GM19043 (cell line): ENCODE measurements around the gene CDT1.

Source experiments
- ATAC-seq: cut with Tn5 transposase; IDR thresholded peaks from one replicate; pipeline ENCODE4 v1.9.1; 2021; ENCODE audit warnings: low read depth; ENCODE audit not compliant: unreplicated experiment

The CDT1 gene

DNA sequence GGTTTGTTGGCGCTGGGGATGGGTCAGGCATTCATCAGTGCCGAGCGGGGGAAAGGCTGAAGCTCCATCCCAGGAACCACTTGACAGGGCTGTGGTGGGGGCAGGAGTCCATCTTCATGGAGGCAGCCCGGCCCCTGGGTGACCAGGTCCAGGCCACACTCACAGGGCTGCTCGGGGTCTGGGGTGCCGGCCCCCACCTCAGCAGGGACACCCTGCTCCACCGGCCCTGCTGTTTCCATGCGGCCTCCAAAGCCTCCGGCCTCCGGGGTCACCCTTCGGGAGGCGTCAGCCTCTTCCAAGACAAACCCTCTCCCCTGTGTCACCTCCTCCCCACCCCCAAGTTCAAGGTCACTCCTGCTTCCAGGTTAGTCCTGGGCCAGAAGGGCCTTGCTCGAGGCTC, 31.1 kb downstream of the CDT1 start:
- ATAC-seq, result no peak

DNA sequence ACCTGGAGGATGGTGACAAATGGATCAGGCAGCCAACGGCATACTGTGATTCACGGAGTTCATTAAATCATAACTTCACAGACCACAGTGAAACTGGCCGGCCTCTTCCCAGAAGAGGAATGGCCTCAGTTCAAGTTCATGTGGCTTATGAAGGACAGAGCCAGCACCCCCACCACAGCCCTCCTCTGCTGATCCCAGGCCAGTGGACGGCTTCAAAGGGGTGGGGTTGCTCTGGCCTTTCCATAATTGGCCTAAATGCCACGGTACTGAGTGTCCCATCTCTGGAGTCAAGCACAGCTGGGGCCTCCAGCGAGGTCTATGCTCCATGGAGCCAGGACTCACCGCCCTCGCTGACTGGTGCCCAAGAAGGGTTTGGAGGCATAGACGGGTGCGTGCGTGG, 31.8 kb downstream of the CDT1 start:
- ATAC-seq, result no peak

DNA sequence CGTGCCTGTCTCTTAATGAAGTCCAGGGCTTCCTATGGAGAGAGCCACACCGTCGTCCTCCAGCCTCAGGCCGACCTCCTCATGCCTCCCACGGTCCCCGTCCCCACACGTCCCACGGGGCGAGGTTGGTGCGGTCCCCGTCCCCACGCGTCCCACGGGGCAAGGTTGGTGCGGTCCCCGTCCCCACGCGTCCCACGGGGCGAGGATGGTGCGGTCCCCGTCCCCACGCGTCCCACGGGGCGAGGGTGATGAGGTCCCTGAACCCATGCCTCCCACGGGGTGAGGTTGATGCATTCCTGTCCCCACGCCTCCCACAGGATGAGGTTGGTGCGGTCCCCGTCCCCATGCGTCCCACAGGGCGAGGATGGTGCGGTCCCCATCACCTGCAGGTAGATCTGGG, 32.2 kb downstream of the CDT1 start:
- no peak for ATAC-seq

DNA sequence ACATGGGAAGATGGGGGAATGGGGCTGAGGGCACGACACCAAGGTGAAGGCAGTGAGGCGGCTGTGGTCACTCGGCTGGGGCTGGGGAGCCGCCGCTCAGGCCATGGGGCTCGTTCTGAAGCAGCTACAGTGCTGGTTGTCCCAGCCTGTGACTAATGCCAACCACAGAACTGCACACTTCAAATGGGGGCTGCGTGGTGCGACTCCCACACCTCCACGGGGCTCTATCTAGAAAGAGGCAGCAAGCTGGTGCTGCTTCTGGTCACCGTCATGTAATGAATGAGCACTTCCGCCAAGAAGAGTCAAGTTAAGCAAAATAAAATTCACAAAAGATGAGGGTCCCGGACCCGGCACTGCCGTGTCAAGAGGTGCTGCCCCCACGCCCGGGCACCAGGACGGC, 33.2 kb downstream of the CDT1 start:
- no peak for ATAC-seq

DNA sequence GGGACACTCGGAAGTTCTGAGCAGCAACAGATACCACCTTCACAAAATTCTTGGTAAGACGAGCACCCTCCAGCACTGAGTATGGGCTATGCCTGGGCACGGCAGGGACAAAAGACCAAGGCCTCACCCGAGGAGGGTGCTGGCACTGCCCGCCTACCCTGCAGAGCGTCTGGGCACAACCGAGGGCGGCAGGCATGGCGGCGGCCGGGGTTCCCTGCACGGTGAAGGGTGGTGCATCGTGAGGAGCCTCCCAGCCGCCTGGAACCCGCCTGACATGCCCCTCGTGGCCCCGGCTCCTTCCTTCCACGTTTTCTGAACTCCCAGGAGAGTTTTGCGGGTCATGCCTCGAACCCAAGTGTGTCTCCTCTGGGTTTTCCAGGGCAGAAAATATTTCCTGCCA, 34.2 kb downstream of the CDT1 start:
- ATAC-seq, result no peak

DNA sequence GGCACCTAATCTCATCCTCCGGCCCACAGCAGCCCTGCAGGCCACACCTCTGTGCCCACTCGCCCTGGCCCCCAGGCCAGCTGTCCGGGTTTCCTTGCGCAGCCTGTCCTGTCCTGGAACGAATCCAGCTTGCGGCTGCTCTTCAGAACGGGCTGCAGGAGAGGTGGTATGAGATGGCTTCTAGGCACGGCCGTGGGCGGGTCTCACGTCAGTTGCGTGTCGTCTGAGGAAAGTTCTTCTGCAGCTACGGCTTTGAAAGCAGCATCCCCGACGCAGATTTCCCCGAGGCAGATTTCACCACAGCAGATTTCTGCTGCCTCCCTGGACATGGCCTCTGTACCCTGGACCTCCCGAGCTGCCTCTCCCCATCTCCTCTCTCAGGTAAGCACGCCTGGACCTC, 35.0 kb downstream of the CDT1 start:
- ATAC-seq, result no peak

DNA sequence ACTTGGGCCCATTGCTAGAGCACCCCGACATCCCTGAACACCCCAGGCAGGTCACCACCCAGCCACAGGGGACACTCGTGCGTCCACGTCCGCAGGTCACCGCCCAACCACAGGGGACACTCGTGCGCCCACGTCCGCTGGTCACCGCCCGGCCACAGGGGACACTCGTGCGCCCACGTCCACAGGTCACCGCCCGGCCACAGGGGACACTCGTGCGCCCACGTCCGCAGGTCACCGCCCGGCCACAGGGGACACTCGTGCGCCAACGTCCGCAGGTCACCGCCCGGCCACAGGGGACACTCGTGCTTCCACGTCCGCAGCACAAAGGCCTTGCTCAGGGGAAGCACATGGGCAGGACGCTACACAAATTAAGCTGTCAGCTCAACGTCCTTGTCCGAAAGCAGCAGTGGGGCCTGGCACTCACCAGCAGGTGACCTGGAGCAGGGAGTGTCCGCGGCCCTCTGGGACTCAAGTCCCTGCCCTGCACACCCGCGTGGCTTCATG, 35.5 kb downstream of the CDT1 start:
- ATAC-seq, result no peak

DNA sequence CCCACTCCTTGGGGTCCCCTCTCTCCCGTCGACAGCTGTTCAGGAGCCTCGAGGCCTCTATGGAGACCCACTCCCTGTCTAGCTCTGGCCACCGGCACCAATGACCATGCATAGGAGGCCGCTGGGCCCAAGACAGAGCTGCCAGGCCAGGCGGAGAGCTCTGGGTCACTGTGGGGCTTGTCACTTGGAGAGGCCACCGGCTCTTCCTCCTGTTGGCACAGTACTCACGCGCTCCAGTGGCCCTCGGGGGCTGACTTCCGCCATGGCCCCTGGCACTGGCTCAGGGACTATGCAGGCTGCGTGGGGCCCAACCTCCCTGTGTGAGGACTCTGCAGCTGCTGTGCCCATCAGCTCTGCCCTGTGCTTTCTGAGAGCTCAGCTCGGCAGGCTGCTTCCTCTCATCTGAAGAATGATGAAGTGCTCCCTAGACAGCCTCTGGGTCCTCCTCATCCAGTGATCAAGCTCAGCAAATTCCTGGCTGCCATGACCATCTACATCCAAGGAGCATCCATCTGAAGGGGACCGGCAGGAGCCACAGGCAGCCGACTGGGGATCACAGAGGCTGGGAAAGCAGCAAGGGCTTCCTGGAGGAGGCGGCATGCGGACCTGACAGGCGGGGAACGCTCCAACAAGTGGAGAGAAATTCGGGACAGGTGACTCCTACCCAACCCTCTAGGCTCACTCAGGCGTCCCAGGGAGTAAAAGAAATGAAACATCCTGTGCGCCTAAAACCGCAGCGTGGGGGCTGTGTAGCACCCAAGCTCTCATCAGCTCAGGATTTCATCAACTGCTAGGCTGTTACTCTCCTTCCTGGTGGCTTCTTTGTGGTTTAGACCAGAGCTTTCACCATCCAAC, 36.4 kb downstream of the CDT1 start:
- ATAC-seq, result no peak

DNA sequence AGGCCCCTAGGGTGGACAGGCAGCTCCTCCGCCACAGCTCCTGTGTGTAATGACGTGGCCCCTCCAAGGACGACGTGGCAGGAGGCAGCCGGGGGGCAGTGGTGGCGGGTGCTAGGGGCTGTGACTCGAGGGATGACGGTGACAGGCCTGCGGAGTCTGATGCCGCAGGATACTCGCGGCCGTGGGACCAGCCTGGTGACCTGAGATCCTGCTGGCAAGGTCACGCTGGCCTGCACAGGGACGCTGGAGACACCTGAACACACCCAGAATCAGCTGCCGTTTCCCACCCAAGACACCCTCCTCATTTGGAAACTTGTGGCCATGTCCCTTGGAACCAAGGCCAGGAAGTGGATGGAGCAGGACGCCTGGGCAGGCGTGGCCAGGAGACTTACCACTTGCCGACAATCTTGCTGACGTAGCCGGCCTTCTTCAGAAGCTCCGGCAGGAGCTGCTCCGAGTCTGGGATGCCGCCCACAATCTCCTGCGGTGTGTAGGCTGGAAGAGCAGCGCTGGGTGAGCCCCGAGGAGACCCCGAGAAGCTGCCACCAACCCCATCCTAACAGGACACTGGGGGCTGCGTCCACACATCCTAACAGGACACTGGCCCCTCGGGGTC, 37.1 kb downstream of the CDT1 start:
- no peak for ATAC-seq

DNA sequence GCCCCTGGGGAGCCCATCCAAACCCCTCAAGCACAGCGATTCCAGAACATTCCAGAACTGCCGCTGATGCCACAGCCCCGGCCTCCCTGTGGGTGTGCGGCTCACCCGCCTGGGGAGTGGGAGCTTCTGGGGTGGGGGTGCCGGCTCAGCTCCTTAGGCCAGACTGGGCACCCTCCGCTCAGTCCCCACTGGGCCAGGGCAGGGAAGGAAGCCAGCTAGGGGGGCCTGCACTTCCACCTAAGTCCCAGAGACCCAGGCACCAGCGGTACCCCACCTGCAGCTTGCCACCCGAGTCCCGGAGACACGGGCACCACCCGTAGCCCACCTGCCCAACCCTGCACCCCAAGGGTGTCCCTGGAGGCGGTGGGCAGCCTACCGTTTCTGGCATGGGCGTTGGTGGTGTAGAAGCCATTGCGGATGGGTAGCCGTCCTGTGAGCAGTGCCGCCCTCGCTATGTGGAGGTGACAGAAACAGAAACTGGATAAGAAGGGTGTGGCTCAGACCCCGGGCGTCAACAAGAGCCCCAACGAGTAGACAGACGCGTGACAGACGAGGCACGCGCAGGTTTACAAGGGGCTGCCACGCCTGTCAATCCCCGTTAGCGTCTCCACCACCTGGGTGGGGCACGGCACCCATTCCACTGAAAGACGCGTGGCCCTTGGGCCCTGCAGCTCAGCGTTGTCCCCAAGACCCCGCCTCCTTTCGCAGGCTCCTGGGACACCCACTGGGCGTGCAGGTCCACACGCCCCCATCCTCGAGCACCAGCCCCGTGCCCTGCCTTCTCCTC, 38.1 kb downstream of the CDT1 start:
- no peak for ATAC-seq

DNA sequence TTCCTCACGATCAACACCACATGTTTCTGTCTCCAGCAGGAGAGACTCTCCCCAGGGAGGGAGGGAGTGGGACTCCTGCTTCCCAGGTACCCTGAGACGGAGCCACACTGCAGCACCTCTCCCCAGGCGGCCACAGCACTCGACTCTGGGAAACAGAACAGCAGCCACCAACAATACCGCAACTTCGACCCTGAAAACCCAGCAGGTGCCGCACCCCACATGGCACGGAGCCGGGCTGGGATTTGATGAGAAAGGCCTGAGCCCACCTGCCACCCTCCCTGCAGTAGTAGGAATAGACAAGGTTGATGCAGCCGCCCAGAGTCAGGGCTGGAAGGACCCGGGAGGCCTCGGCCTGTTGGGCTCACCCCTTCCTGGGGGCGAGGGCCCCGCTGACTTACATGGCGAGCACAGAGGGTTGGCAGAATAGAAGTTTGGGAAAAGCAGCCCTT, 38.7 kb downstream of the CDT1 start:
- ATAC-seq, result no peak

DNA sequence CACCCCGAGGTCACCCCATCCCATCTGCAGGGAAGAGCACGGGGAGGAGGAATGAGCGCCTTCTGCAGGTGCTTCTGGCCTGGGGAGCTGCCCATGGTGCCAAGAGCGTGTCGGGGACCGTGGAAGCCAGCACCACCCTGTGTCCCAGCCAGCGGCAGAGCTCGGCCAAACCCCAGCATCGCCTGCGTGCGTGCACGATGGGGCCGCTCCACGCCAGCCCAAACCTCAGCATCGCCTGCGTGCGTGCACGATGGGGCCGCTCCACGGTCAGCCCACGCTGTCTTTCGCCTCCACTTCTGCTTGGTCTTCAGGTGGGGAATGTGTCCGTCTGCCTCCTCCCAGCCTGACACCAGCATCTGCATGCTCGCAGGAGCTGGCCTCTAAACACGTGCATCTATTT, 39.2 kb downstream of the CDT1 start:
- no peak for ATAC-seq

DNA sequence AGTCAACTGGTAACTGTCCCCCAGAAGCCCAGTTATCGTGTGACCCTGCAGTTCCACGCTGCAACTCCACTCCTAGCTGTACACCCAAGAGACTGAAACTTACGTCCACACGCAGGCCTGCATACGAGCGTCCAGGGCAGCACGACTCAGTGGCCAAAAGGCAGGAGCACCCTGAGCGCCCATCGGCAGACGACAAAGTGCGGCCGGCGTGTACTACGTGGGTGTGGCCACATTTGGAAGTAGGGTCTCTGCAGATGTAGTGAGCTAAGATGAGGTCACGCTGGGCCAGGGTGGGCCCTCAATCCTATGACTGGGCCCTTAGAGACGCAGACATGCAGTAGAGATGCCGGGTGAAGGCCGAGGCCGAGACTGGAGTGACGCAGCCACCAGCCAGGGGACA, 39.7 kb downstream of the CDT1 start:
- ATAC-seq, result no peak

DNA sequence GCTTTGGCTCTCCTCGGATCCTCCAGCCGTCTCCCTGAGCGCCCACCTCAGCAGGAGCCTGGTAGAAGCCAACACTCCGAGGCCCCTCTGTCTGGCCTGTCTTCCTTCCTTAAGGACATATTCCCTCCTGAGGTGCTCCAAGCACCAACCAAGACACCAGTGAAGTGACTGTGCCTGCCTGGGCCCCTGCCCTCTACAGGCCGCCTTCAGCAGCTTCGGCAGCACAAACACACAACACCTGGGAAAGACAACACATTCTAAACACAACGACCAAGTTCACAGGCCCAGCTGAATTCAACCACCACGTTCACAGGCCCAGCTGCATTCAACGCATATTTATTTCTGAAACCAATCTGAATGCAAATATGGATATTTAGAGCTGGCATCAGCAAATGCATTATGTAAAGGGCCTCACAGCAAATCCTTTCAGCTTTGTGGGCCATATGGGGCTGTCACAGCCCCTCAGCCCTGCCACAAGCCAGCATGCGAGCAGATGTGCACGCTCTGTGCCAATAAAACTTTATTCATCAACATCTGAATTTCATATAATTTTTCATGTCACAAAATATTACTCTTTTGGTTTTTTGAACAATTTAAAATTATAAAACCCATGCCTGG, 40.9 kb downstream of the CDT1 start:
- ATAC-seq, result no peak

DNA sequence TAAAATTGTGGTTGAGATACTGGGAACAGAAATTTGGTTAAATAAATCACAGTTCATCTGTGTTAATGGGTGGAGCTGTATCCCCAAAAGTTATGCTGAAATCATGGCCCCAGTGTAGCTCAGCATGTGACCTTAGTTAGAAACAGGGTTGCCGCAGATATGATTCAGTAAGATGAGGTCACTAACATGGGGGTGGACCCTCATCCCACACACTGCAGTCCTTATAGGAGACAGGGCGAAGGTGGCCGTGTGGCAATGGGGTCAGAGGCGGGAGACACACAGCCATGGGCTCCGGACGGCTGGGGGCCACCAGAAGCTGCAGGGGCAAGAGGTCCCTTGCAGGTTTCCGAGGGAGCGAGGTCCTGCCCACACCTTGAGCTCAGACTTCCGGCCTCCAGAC, 42.5 kb downstream of the CDT1 start:
- ATAC-seq, result no peak

DNA sequence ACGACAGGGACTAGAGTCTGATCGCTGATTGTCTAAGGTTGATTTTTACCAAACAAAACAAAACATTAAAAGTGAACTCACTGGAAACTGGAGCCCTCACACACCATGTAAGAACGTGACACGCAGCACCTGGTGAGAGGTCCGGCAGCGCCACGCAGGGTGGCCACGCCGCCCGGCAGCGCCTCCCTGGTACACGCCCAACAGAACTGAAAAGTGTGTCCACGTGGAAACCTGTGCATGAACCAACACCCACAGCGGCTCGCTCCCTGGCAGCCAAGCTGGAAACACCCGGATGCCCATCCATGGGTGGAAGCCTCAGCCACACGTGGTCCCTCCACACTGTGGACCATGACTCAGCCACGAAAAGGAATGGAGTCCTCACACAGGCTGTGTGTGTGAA, 44.1 kb downstream of the CDT1 start:
- ATAC-seq, result no peak

DNA sequence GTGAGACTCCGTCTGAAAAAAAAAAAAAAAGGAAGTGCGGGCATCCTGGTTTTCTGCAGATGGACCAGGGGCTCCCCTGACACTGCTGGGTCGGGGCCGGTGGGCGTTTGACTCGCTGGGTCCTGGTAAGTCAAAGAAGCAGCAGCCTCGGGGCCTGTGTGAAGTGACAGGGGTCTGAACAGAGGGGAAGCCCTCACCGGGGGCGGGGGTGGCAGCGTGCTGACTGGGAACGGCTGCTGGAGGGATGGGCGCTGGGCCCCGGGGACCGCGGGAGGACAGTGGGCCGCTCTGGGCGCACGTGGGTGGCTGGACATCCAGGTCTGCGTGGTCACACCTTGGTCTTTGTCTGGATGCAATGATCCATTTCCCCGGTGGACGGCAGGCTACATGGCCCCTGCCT, 45.0 kb downstream of the CDT1 start:
- ATAC-seq, result no peak

DNA sequence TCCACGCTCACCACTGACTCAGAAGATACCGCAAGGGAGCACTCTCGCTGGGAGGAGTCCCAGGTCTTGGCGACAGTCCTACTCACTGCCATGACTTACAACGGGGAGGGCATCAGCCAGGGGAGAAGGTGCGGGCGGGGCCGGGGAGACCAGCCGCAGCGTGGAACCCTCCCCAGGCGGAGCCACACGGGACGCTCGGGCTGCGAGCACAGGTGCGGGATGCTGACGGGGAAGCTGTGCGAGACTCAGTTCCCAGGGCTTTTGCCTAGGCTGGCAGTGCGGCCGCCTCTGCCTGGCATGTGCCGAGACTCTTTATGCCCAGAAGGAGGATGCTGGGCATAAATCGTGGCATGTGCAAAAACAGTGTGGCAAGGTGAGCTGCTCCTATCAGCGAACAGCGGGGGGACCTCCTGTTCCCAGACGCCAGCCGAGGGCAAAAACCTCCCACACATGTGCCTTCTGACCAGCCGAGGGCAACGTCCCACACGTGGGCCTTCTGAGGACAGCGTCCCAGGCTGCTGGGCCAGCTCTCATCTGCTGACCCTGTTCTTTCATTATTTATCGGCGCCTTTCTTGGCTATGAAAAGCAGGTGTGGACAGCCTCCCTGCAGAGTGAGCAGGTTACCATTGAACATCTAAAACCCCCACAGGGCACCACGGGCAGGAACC, 47.1 kb downstream of the CDT1 start:
- no peak for ATAC-seq

DNA sequence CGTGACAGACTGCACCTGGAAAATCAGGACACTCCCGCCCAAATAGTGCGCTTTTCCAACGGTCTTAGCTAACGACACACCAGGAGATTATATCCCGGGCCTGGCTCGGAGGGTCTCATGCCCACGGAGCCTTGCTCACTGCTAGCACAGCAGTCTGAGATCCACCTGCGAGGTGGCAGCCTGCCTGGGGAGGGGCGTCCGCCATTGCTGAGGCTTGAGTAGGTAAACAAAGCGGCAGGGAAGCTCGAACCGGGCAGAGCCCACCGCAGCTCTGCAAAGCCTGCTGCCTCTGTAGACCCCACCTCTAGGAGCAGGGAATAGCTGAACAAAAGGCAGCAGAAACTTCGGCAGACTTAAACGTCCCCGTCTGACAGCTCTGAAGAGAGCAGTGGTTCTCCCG, 48.0 kb downstream of the CDT1 start:
- no peak for ATAC-seq

DNA sequence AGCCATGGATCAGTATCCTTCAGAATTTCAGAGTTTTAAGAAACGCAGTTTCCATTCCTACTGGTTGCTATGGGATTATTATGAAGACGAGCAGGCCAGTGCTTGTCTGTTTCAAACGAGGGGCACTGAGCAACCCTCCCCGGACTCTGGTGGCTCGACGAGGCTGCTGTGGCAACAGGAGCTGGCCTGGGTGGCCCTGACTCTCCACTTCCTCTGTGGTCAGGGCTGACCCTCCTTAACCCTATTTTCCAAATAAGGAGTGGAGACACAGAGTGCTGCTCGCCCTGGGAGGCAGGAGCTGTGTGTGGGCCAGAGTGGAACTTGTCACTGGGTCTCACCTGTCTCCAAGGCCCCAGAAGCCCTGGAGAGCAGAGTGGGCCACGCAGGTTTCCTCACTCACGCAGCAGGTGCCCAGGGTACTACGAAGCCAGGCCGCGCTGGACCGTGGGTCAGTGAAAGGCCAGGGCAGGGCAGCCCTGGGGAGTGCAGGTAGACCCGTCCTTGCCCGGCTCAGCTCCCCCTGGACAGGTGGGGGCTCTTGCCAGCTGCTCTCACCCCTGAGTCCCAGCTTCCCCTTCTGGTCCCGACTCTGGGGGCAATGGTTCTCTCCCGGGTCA, 49.8 kb downstream of the CDT1 start:
- ATAC-seq, result no peak
